ENCODE results near the gene LGALS4.
"Not testable (repeated sequence)": the region's sequence is repeated elsewhere in the genome, so short reads cannot be mapped to it uniquely, and the experiment has no call there.

The LGALS4 gene, protein sequence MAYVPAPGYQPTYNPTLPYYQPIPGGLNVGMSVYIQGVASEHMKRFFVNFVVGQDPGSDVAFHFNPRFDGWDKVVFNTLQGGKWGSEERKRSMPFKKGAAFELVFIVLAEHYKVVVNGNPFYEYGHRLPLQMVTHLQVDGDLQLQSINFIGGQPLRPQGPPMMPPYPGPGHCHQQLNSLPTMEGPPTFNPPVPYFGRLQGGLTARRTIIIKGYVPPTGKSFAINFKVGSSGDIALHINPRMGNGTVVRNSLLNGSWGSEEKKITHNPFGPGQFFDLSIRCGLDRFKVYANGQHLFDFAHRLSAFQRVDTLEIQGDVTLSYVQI

DNA sequence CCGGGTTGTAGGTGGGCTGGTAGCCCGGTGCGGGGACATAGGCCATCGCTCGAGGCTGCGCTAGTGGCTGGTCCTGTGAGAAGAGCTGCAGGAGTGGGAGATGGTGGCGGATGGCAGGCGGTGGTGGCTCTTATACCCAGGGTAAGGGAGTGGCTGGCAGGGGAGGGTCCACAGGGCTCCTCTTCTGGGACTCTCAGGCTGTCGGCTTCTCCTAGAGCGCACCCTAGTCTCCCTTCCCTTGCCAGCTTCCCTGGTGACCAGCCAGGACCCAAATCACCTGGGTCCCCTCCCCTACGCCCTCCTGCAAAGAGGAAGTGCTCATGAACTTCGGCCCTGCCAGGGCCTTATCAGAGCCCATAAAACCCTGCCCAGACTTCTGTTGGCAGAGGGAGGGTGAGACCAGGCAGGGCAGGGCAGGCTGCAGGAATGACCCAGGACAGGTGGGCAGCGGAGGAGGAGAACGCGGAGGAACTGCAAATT is at the start of gene LGALS4:
Gene LGALS4 (minus strand): TSS at position 105 of the 480 bp plus-strand sequence. CDS start 59 bp downstream, at position 46.
- no peak for DNase-seq

DNA sequence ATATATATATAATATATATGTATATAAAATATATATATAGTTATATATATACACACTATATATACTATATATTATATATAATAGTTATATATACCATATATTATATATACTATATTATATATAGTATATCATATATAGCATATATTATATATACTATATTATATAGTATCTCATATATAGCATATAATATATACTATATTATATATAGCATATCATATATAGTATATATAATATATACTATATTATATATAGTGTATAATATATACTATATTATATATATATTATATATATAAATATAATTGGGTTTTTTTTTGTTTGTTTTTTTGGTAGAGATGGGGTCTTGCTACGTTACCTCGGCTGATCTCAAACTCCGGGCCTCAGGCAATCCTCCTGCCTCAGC is 48.6 kb upstream of the LGALS4 start:
- no peak for DNase-seq

DNA sequence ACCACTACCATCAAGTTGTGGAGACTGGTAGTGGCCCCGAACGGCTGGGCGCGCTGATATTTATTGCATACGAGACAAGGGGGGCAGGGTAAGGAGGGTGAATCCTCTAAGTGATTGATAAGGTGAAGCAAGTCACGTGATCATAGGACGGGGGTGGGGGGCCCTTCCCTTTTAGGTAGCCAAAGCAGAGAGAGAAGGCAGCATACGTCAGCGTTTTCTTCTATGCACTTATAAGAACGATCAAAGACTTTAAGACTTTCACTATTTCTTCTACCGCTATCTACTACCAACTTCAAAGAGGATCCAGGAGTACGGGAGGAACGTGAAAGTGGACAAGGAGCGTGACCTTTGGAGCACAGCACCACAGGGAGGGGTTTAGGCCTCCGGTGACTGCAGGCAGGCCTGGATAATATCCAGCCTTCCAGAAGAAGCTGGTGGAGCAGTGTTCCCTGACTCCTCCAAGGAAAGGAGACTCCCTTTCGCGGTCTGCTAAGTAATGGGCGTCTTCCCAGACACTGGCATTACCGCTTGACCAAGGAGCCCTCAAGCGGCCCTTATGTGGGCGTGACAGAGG is 47.0 kb upstream of the LGALS4 start:
- not testable (repeated sequence) for DNase-seq

DNA sequence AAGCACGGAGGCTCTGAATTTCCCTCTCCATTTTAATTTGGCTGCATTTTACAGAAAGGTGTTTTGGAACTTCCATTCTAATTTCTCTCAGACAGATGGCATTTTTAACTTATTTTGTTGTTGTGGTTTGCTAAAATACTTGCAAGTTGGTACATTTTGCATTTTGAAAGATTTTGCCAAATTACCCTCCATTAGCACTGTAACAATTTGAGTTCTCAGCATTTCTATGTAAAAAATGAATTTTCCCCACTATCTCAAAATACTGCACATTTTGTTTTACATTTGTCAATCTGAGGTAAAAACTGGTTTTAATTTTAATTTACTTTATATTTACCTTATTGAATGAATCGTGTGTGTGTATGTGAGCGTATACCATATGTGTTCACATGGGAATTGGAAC is 44.1 kb upstream of the LGALS4 start:
- DNase-seq: no peak

DNA sequence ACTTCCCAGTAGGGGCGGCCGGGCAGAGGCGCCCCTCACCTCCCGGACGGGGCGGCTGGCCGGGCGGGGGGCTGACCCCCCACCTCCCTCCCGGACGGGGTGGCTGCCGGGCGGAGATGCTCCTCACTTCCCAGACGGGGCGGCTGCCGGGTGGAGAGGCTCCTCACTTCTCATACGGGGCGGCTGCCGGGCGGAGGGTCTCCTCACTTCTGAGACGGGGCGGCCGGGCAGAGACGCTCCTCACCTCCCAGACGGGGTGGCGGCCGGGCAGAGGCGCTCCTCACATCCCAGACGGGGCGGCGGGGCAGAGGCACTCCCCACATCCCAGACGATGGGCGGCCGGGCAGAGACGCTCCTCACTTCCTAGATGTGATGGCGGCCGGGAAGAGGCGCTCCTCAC is 43.0 kb upstream of the LGALS4 start:
- not testable (repeated sequence) for DNase-seq

DNA sequence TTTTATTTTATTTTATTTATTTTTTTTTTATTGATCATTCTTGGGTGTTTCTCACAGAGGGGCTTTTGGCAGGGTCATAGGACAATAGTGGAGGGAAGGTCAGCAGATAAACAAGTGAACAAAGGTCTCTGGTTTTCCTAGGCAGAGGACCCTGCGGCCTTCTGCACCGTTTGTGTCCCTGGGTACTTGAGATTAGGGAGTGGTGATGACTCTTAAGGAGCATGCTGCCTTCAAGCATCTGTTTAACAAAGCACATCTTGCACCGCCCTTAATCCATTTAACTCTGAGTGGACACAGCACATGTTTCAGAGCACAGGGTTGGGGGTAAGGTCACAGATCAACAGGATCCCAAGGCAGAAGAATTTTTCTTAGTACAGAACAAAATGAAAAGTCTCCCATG is 42.2 kb upstream of the LGALS4 start:
- not testable (repeated sequence) for DNase-seq

DNA sequence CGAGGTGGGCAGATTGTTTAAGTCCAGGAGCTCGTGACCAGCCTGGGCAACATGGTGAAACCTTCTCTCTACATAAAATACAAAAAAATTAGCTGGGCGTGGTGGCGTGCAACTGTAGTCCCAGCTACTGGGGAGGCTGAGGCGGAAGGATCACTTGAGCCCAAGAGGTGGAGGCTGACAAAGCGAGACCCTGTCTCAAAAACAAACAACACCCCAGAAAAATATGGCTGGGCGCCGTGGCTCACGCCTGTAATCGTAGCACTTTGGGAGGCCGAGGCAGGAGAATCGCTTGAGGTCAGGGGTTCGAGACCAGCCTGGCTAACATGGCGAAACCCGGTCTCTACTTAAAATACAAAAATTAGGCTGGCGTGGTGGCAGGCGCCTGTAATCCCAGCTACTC is 40.5 kb upstream of the LGALS4 start:
- no peak for DNase-seq

DNA sequence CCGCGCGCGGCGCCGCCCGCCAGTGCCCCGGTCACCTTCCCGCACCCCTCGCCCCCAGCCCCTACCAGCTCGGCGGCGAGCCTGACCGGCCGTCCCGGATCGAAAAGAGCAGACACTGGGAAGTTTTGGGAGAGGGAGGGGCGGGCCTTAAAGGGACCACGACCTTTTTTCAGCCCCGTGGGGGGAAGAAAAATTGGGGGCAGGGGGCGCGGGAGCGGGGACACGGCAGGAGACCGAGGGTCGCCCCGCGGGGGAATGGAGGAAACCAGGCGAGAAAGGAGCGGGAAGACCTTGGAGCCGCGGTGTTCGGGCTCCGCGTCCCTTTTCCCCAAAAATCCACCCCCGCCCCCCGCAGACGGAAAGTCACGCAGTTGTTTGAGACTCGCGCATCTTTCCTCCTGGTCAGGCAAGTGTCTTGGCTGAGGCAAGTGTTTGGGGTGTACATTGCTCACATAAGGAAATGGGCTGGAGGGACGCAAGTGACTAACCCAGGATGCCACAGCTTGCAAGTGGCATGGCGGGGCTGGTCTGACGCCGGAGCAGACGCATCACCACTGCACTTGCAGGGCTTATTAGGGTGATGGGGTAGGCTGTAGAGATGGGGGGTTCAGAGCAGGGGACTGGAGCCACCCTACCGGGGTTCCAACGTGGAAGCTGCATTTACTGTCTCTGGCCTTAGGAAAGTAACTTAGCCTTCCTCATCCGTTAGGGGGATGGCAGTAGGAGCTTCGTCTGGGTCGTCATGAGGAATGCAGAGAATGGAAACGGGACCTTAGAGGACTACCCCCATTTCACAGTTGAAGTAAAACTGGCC is 39.7 kb upstream of the LGALS4 start:
- peak; percentile 65 for DNase-seq

DNA sequence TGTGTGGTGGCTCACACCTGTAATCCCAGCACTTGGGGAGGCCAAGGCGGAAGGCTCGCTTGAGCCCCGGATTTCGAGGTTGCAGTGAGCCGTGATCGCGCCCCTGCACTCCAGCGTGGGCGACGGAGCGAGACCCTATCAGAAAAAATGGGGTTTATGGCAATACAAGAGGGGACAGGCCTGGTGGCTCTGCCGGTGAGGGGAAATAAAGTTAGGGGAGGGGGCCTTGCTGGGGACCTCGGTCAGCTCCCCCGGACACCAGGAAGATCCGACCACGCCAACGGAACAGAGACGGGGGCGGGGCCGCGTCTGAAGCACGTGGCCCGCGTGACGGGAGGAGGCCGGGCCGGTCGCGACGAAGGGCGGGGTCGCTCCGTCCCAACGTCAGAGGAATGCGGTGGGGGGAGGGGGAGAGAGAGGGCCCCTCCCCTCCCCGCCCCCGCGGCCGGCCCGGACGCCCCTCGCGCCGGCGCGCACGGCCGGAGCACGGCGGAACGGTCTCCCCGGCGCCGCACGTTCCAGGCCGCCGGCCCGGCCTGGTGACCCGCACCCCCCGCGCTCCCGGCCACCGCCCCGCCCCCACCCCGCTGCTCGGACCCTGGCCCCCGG is 39.0 kb upstream of the LGALS4 start:
- DNase-seq: peak; percentile 92

DNA sequence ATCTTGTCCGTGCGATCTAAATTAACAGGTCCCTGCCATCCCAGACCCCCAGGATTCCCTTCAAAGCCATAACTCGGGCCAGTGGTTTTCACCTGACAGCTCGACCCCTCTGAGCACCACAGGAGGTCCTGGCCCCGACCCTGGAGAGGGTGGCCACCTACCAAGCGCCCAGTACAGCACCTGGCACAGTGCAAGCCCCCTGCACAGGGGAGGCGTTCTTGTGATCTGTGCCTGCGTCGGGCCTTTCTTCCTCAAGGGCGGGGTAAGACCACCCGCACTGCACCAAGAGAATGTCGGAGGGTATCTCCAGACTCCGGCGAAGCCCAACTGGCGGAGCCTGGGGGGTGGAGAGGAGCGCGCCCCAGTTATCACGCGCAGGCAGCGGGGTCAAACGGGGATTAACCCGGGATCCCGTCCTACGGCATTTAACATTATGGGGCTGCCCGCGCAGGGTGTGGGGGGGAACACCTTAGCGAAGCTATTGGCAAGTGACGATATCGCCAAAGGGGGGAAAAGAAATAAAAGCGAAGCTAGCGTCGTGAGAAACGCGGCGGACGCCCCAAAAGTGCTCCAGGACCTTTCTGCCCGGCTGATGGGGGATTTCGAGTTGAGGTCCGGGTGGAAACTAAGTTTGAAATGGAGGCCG is 38.4 kb upstream of the LGALS4 start:
- DNase-seq: no peak

DNA sequence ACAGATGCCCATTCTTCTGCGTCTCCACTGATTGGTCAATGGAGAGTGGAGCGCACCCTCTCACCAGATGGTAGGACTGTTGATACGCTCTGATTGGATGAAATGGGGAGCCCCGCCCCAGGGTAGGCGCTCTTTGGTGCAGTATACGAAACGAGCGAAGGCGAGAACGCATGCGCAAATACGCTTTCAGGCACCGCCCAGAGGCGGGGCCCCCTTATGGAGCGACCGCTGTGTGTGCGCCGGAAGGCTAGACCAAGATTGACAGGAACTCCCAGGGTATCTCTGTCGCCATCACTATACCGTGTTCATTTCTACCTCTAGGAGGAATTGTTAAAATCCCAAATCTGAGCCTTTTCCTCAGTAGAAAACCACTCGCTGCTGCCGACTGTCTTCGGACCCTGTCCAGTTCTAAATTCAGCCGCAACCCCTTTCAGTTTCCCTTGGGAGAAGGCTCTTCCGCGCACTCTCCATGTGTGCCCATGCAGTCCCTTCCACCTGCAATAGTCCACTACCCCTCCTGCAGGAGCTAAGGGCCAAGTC is 37.8 kb upstream of the LGALS4 start:
- peak; percentile 100 for DNase-seq

DNA sequence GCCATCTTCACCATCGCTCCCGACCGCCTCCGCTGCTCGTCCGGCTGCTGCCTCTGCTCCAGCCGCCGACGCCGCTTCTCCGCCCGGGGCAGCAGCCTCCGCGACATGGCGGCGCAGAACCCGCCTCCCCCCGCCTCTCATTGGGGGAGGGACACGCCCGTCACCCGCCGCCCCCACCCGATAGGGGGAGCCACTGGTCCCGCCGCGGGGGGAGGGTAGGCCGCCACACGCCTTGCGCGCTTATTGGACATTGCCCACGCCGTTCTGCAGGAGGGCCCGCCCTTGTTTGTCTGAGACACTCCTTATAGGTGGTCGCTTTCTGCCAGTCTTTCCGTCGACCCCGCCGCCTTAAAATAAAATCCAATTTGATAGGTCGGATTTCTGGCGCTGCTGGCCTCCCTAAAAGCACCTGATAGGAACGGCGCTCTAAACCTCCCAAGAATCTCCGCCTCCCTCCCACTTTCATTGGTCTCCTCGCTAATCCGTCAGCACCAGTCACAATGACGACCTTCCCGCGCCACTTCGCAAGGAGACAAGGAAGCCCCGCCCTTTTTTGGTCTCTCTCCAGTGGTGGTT is 37.2 kb upstream of the LGALS4 start, which contains the start of gene HNRNPL:
Gene HNRNPL (minus strand): TSS at position 127 of the 576 bp plus-strand sequence. CDS start 20 bp downstream, at position 107.
- DNase-seq: no peak

DNA sequence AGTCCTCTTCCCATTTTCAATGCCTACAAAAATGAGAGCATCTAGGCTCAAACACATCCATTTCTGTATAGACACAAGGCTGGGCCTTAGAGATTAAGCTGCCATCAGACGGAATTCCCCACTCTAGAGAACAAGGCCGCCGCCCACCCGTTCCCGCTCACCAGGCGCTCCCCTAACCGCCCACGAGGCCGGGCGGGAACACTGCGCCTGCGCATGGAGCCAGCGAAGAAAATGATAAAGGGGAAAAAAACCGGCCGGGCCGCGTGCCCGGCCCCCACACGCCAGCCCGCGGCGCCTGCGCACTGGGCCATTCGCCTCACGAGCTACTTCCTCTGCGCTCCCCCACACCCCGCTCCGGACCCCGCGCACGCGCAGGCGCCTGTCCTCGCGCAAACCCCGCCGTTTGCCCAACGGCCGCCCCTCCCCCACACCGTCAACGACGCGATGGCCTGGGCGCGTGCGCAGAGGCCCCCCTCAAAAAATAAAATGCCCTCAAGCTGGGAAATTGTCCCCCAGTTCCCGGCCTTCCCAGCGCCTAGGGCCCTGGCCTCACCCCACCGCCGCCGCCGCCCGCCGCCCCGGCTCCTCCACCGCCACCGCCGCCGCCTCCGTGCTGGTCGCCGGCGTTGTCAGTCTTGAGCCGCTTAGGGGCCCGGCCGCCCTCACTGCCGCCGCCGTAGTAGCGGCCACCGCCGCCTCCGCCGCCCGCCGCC is 36.6 kb upstream of the LGALS4 start:
- peak; percentile 96 for DNase-seq

DNA sequence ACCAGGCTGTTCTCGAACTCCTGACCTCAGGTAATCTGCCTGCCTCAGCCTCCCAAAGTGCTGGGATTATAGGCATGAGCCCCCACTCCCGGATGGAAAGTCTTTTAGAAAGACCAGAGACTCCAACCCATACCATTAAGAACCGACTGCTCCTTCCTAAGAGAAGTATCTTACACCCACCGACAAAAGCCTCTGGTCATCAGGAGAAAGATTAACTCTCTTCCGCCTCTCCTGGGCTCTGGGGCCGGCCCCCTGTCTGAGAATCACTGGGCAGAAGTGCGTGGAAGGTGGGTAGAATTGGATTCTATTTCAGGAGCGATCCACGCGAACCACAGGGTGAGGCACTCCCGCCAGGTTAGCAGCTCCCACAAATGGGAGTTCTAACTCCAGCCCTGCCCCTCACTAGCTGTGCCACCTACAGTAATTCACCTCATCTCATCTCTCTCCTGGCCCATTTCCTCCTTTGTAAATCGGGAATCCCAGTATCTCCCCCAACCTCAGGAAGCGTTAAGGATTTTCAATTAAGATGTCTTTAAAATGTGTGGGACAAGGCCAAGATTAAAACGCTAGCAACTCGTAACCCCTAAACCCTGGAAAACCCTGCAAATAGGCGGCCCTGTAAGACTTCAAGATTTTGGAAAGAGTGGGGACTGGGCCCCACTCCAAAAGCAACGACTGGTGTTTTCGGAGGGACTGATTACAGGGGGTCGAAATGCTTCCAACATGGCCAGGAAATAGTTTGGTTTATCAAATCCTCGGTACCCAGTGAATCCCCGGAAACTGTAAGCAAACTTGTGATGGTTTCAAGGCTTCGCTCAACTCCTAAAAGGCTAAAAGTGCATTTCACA is 35.8 kb upstream of the LGALS4 start:
- DNase-seq: no peak

DNA sequence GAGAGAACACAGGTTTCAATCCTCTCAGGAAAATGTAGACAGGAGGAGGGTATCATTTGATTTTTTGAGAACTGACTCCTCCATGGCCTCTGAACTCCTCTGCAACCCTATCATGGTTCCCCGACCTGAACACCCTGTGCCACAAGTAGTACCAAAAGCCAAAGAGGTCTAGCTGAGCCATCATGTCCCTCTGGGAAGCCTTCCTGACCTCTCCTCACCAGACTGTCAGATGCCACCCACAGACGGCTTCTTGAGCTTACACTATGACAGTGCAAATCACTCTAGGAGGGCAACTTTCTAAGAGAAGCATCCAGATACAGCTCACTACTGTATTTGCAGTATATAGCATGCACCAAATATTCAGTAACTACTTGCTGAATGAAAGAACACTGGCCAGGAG is 33.4 kb upstream of the LGALS4 start:
- DNase-seq: no peak

DNA sequence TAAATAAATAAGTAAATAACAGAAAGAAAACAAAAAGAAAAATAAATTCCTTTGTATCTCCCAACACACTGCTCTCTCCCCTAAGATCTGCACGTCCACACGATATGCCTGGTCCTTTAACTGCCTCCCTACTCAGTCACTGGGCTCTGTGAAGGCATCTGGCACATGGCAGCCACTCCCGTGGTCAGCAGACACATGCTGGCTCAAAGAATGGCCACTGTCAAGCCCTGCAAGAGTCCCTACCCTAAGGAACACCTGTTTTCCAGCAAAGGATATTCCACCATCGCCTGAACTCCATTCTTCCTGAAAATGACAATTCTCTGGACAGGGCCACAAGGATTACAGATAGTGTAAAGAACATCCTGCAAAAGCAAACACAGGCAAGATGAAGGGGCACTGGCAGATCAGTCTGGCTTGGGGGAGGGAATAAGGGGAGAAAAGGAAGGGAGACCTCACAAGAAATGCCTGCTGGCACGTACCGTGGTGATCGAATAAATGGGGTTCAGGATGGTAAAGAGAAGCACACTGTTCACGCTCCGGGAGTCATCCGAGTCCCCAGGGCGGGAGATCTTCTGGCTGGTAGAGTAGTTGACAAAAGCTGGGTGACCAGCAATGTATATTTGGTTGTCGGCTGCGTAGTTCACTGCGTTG is 32.8 kb upstream of the LGALS4 start:
- no peak for DNase-seq

DNA sequence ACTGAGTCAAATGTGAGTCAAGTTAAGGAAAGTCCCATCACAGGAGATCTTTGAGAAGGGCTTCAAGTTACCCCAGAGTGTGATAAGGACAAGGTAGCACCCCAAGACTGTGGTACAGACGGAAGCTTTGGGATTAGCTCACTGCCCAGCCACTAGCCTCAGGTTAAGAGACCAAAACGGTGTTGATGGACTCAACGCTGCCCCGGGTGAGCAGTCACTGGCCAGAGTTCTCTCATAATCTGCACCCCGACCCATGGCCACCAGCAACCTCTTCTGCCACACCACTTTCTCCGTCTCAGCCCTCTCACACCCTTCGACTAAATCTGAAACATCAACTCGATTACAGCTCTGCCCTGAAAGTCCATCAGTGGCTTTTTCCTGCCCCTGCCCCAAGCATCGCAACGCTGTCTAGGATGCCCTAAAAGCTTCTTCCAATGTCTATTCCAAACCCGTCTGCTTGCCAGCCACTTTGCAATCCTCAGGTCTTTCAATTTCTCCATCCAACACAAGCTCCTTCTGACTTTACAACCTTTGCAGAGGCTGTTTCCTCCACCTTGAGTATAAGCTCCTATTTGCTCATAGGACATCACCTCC is 31.4 kb upstream of the LGALS4 start:
- DNase-seq: no peak

DNA sequence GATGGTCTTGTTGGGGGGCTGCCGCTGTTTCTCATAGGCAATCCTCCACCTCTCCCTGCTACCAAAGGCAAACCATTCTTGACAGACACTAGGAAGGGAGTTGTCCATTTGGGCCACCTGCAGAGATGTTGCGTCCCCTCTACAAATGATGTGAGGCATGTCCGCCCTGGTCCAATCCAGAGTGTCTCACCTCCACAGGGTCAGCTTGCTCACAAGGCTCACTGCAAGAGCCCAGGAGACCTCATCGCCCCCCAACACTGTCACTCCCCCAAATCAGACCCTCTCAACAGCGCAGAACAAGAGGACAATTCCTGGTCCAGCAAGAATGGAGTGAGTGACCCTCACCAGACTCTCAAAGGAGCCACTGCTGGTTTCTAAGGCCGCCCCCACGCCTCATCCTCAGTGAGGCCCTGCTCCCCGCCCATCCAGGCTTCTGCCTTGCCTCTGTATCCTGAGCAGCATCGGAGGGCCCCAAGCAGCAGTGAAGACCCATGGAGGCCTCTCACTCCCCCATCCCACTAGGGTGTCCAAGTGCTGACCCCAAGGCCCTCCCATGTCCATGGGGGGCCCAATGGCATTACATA is 30.5 kb upstream of the LGALS4 start:
- no peak for DNase-seq
